Large intestine (tissue), 1 donor: Measurements from ENCODE around the gene KLK1. TPM values are rescaled to one million over a fixed set of nuclear protein-coding genes. Genes with fewer than 3 reads are reported as not detected.

Experiments
- polyA plus RNA-seq: library from polyadenylated mRNA; unstranded; fragments of 120-200 nt; gene quantifications from one replicate; pipeline ENCODE4 v1.2.1, GENCODE V29; 2013

The KLK1 gene
- polyA plus RNA-seq, 1 donor, result 23.1 TPM

Other genes starting within 250 kb of the KLK1 start
- gene SYT3, start 183.9 kb downstream of the KLK1 start, polyA plus RNA-seq, result 0.93 TPM
- 0.46 TPM for gene C19orf81, start 174.3 kb downstream of the KLK1 start, polyA plus RNA-seq
- 3.2 TPM for gene SHANK1, start 104.0 kb downstream of the KLK1 start, polyA plus RNA-seq
- gene CLEC11A, start 100.4 kb downstream of the KLK1 start, polyA plus RNA-seq, result 14.6 TPM
- gene GPR32, start 53.3 kb downstream of the KLK1 start, polyA plus RNA-seq, result not detected
- gene ACP4, start 33.4 kb downstream of the KLK1 start, polyA plus RNA-seq, result 0.09 TPM
- 0.10 TPM for gene KLK15, start 9.8 kb upstream of the KLK1 start, polyA plus RNA-seq
- gene KLK3, start 31.1 kb upstream of the KLK1 start, polyA plus RNA-seq, result 0.90 TPM
- gene KLK2, start 49.7 kb upstream of the KLK1 start, polyA plus RNA-seq, result 0.15 TPM
- not detected for gene KLK4, start 87.6 kb upstream of the KLK1 start, polyA plus RNA-seq
- 1.6 TPM for gene KLK5, start 129.3 kb upstream of the KLK1 start, polyA plus RNA-seq
- 0.58 TPM for gene KLK6, start 145.8 kb upstream of the KLK1 start, polyA plus RNA-seq
- 0.42 TPM for gene KLK7, start 160.1 kb upstream of the KLK1 start, polyA plus RNA-seq
- 0.79 TPM for gene KLK8, start 177.8 kb upstream of the KLK1 start, polyA plus RNA-seq
- gene KLK10, start 195.9 kb upstream of the KLK1 start, polyA plus RNA-seq, result 2.3 TPM
- 10.3 TPM for gene KLK11, start 202.8 kb upstream of the KLK1 start, polyA plus RNA-seq
- gene KLK12, start 211.2 kb upstream of the KLK1 start, polyA plus RNA-seq, result 2.4 TPM
- gene KLK13, start 241.3 kb upstream of the KLK1 start, polyA plus RNA-seq, result 0.45 TPM